ENCODE data around the gene ATP13A1. TPM values are rescaled to one million over a fixed set of nuclear protein-coding genes. Genes with fewer than 3 reads are reported as not detected.
A peak's percentile ranks its signal among the peaks of the same experiment; 100 is the strongest.

The ATP13A1 gene
- total RNA-seq, 1 donor from 2014 or later: 92.7 TPM

GRCh38 chr19:19662871-19663255, 613 bp downstream of the ATP13A1 start:
- TF ChIP-seq, protein P1, sequence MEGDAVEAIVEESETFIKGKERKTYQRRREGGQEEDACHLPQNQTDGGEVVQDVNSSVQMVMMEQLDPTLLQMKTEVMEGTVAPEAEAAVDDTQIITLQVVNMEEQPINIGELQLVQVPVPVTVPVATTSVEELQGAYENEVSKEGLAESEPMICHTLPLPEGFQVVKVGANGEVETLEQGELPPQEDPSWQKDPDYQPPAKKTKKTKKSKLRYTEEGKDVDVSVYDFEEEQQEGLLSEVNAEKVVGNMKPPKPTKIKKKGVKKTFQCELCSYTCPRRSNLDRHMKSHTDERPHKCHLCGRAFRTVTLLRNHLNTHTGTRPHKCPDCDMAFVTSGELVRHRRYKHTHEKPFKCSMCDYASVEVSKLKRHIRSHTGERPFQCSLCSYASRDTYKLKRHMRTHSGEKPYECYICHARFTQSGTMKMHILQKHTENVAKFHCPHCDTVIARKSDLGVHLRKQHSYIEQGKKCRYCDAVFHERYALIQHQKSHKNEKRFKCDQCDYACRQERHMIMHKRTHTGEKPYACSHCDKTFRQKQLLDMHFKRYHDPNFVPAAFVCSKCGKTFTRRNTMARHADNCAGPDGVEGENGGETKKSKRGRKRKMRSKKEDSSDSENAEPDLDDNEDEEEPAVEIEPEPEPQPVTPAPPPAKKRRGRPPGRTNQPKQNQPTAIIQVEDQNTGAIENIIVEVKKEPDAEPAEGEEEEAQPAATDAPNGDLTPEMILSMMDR (IDR thresholded peaks at IDR 0.05; ENCODE audit: partially characterized antibody, unreplicated experiment): no peak
- Mint-ChIP-seq H3K27me3 (ENCODE audit: unreplicated experiment) (peaks cover 10% of the 10 kb centered on the region), H3K36me3 (ENCODE audit: unreplicated experiment) (no peaks in the 10 kb centered on the region), H3K4me3 (ENCODE audit: unreplicated experiment) (peak overlapping the region; percentile 92), H3K9me3 (ENCODE audit: unreplicated experiment) (peaks cover 14% of the 10 kb centered on the region), H3K27ac (ENCODE audit: unreplicated experiment) (peak overlapping the region; percentile 82), H3K4me1 (ENCODE audit: low read depth, unreplicated experiment) (peaks cover 18% of the 10 kb centered on the region)
- DNase-seq: no peak

DNA sequence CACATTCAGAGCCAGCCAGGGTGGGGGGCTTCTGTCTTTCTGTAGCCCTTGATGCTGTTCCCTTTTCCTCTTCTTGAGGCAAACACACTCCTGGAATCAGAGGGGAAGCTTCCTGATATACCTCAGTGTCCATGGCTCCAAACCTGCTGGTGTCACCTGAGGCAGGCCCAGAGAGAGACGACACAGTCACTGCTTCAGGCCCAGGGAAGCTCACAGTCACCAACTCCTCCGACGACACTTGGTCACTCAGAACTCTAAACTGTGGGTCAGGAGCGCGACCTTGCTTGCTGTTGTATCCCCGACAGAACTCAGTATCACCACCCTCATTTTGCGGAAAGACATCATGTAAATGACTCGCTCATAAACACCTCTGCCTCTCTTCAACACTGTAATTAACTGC, 1.1 kb downstream of the ATP13A1 start:
- peaks cover 10% of the 10 kb centered on the region for H3K27me3 Mint-ChIP-seq (ENCODE audit: unreplicated experiment)
- no peaks in the 10 kb centered on the region for H3K36me3 Mint-ChIP-seq (ENCODE audit: unreplicated experiment)
- H3K27ac Mint-ChIP-seq (ENCODE audit: unreplicated experiment): peak overlapping the region; percentile 82
- H3K9me3 Mint-ChIP-seq (ENCODE audit: unreplicated experiment): peaks cover 14% of the 10 kb centered on the region
- DNase-seq: no peak
- peak overlapping the region; percentile 92 for H3K4me3 Mint-ChIP-seq (ENCODE audit: unreplicated experiment)
- TF ChIP-seq, protein P1 (IDR thresholded peaks at IDR 0.05; ENCODE audit: partially characterized antibody, unreplicated experiment): no peak
- peaks cover 18% of the 10 kb centered on the region for H3K4me1 Mint-ChIP-seq (ENCODE audit: low read depth, unreplicated experiment)

DNA sequence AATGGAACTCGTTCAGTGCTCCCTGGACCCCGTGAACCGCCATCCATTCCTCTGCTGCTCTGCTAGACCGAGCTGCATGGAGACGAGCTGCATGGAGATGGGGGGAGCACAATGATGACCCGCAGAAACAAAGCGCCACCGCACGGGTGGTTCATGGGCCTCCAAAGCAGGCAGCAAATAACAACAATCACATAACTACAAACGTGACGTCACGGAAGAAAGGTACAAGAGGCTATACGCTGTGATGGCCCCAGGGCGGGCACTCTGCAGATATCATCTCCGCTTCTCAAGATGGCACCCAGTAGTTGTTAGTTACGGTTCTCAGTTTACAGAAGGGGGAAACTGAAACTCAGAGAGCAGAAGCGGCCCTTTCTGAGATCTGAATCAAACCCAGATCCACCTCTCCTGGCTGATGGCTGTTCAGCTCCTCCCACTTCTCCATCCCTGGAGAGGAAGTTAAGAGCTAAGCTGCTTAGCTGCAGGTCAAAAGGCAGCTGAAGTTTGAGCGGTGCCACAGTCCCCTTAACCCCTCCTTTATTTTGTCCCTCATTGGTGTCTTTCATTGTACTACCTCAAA, 1.7 kb downstream of the ATP13A1 start:
- Mint-ChIP-seq H3K27me3 (ENCODE audit: unreplicated experiment) (peaks cover 12% of the 10 kb centered on the region), H3K36me3 (ENCODE audit: unreplicated experiment) (no peaks in the 10 kb centered on the region), H3K27ac (ENCODE audit: unreplicated experiment) (peak overlapping the region; percentile 82), H3K4me3 (ENCODE audit: unreplicated experiment) (peak overlapping the region; percentile 92), H3K9me3 (ENCODE audit: unreplicated experiment) (peaks cover 14% of the 10 kb centered on the region), H3K4me1 (ENCODE audit: low read depth, unreplicated experiment) (peaks cover 18% of the 10 kb centered on the region)
- TF ChIP-seq, protein P1 (IDR thresholded peaks at IDR 0.05; ENCODE audit: partially characterized antibody, unreplicated experiment): no peak
- no peak for DNase-seq

DNA sequence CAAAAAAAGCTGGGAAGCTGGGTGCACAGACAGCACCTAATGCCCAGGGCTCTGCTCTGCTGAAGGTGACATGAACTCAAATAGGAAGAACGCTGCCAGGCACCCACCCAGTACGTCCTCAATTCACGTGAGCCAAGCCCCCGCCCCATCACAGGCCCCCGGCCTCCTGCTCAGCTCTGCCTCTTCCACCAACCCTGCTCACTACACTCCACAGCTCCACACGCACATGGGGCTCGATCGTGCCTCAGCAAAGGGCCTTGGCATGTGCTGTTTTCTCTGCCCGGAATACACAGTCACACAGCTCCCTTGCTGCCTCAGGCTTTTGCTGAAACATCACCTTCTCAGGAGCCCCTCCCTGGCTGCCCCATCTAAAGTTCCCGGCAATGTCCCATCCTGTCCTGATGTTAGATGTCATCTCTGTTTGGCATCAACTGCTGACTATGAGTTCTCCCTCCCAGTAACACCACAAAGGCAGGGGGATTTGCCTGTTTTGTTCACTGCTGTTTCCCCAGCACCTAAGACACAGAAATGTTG, 2.3 kb downstream of the ATP13A1 start:
- Mint-ChIP-seq H3K4me3 (ENCODE audit: unreplicated experiment) (peak overlapping the region; percentile 92), H3K4me1 (ENCODE audit: low read depth, unreplicated experiment) (peaks cover 18% of the 10 kb centered on the region), H3K36me3 (ENCODE audit: unreplicated experiment) (no peaks in the 10 kb centered on the region), H3K27me3 (ENCODE audit: unreplicated experiment) (peaks cover 12% of the 10 kb centered on the region), H3K9me3 (ENCODE audit: unreplicated experiment) (peaks cover 14% of the 10 kb centered on the region), H3K27ac (ENCODE audit: unreplicated experiment) (peak overlapping the region; percentile 82)
- DNase-seq: no peak
- TF ChIP-seq, protein P1 (IDR thresholded peaks at IDR 0.05; ENCODE audit: partially characterized antibody, unreplicated experiment): no peak

DNA sequence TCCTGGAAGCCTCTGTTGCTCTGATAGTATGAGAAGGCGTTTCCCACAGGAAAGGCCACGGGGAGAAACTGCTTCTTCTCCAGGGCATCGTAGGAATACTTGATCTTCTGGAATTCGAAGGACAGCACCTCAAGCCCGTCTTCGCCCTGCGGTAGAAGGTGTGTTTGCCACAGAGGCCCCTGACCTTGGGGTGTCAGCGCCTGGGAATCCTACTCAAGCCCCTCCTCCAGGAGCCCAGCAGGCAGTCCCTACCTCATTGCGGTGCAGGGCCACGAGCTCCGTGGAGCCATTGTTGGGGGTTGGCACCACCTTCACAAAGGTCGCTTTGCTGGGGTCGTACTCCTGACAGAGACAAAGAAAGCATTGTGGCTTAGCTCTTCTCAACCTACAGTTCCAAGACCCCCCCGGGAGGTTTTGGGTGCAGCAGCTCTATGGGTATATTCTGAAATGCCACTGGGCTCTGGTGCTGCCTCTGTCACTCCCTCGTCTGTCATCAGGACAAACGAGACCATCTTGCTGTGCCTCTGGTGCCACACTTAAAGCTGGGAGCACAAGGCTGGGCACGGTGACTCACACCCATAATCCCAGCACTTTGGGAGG, 3.7 kb downstream of the ATP13A1 start:
- DNase-seq: no peak
- Mint-ChIP-seq H3K9me3 (ENCODE audit: unreplicated experiment) (peaks cover 14% of the 10 kb centered on the region), H3K36me3 (ENCODE audit: unreplicated experiment) (no peaks in the 10 kb centered on the region), H3K4me3 (ENCODE audit: unreplicated experiment) (no peak overlapping the region), H3K27me3 (ENCODE audit: unreplicated experiment) (peaks cover 13% of the 10 kb centered on the region), H3K27ac (ENCODE audit: unreplicated experiment) (no peak overlapping the region), H3K4me1 (ENCODE audit: low read depth, unreplicated experiment) (peaks cover 18% of the 10 kb centered on the region)
- TF ChIP-seq, protein P1 (IDR thresholded peaks at IDR 0.05; ENCODE audit: partially characterized antibody, unreplicated experiment): no peak

Measured in glutamatergic neuron (in vitro differentiated cells).